NCI-H1694 treated with DMSO at 0.1 percent for 48 hours (cell line): ENCODE data around the gene NRSN2.

Experiments used
- DNase-seq: peaks from one replicate; lab custom pipeline; 2025; lab: John Stamatoyannopoulos, UW

Gene NRSN2

GRCh38 chr20:397432-398237 lies 50.7 kb downstream of the NRSN2 start:
- DNase-seq = no peak

- DNase-seq = no peak
Observed at GRCh38 chr20:399182-399707, 52.3 kb downstream of the NRSN2 start.

- no peak for DNase-seq
Observed at GRCh38 chr20:400128-400453, 53.2 kb downstream of the NRSN2 start.

DNA sequence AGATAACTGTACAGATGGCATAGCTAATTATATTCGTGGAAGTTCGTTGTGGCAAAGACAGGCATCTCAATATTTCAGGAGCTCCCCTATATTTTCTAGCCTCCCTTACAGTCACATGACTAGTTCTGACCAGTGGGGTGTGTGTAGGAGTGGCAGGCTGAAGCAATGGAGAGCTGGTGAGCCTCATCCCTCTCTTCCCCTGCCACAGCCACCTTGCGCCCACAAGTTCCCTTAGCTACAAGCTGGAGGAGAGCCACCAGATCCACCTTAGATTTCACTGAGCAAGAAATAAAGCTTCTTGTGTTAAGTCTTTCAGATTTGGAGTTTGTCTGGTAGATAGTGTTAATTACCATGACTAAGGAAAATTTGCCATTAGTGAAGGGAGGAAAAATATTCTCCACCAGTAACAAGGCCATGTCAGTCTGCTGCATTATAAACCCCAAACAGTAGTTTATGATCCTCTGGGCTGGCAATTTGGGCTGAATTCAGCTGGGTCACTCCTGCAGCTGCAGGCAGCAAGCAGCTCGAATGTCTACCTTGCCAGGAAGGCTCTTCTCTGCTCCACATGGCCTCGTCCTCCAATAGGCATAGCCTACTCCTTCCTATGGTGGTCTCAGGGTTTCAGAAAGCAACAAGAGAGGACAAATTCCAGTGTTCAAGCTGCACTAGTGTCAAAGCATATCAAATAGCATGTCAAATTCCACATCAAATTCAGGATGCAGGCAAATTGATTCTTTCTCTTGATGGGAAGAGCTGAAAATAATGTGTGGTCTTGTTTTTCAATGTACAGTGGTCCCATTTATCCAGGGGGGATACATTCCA lies 53.8 kb downstream of the NRSN2 start:
- DNase-seq = peak; percentile 25

GRCh38 chr20:401682-402495 lies 55.0 kb downstream of the NRSN2 start:
- DNase-seq = no peak

- DNase-seq = no peak
Observed at GRCh38 chr20:402496-402885, 55.6 kb downstream of the NRSN2 start.

- no peak for DNase-seq
Observed at GRCh38 chr20:402898-403581, 56.1 kb downstream of the NRSN2 start.

DNA sequence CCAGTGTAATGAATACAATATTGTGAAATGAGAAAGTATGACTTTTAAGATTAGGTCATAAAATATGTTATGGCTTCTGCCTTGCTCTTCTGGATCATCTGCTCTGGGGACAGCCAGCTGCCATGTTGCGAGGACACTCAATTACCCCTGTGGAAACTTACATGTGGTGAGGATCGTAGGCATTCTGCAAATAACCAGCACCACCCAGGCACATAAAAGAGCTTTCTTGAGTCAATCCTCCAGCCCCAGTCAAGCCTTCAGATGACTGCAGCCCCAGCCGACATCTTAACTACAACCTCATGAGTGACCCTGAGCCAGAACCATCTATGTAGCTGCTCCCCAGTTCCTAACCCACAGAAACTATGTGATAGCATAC lies 56.7 kb downstream of the NRSN2 start:
- no peak for DNase-seq

- DNase-seq = no peak
Observed at GRCh38 chr20:404088-404487, 57.2 kb downstream of the NRSN2 start.
